HepG2 (cell line): ENCODE results near the gene KLHL36. TPM values are rescaled to one million over a fixed set of nuclear protein-coding genes. Genes with fewer than 3 reads are reported as not detected.

Source experiments
- ATAC-seq: fragments of 200-7000 bp; cut with Tn5 transposase; 3 replicates; pipeline ENCODE4 v1.9.1; 2020; ENCODE audit warnings: mild to moderate bottlenecking, moderate library complexity
- BruUV-seq: library from RNA; stranded (reverse); fragments of 400-500 nt; replicated peaks from 2 replicates; lab custom pipeline; 2021; lab: Mats Ljungman, UMichigan
- CTCF ChIA-PET: fragments of 300-600 bp; formaldehyde crosslinking; extraction: SDS; loops from one replicate; lab custom pipeline; 2021; ENCODE audit warnings: low total read pairs, inconsistent platforms, low intra/inter-chr PET ratio; lab: Yijun Ruan, JAX
- POLR2A ChIA-PET: fragments of 350-600 bp; sonication (Branson Sonifier 250); formaldehyde crosslinking; loops from one replicate; lab custom pipeline; 2020; ENCODE audit warnings: antibody characterized with exemption, inconsistent platforms; lab: Yijun Ruan, JAX
- DNase-seq: peaks from one replicate; pipeline ENCODE4 v3.0.0-alpha.2; 2015; ENCODE audit warnings: low spot score
- FAIRE-seq: peaks from 3 replicates; lab custom pipeline; 2011; peaks lifted over from hg19 to GRCh38; lab: Jason Lieb, UNC
- H2AFZ ChIP-seq: one replicate; pipeline ENCODE4 v1.6.1; 2011; ENCODE audit warnings: low read length, inconsistent platforms
- H3K27ac ChIP-seq: fragments of 300-600 bp; 3 replicates; pipeline ENCODE4 v1.8.0; 2011; ENCODE audit warnings: mixed run types, mild to moderate bottlenecking, mixed read lengths, low read length, inconsistent platforms; ENCODE audit not compliant: insufficient read depth; ENCODE audit errors: extremely low read length
- H3K27me3 ChIP-seq, 2 experiments: fragments of 200-600 bp in 1 of 2; 2 replicates in 1 of 2; 3 replicates in 1 of 2; pipeline versions ENCODE4 v1.6.0 to v1.8.0; 2011; ENCODE audit warnings: low read length in 2 of 2, mild to moderate bottlenecking in 2 of 2, moderate library complexity in 2 of 2, inconsistent platforms in 1 of 2; ENCODE audit not compliant: insufficient read depth in 2 of 2, control insufficient read depth in 1 of 2
- H3K36me3 ChIP-seq, 2 experiments: fragments of 200-600 bp in 1 of 2; replicated peaks in 1 of 2; 2 replicates in 1 of 2; 3 replicates in 1 of 2; pipeline versions ENCODE4 v1.5.1 to v1.8.0; 2011; ENCODE audit warnings: low read length in 2 of 2, inconsistent platforms in 1 of 2; ENCODE audit not compliant: insufficient read depth in 2 of 2, control insufficient read depth in 1 of 2
- H3K4me1 ChIP-seq: 2 replicates; pipeline ENCODE4 v1.5.1; 2012; ENCODE audit warnings: low read length, inconsistent platforms; ENCODE audit not compliant: insufficient read depth
- H3K4me2 ChIP-seq: 2 replicates; pipeline ENCODE4 v1.6.0; 2011; ENCODE audit warnings: low read depth, low read length, inconsistent platforms
- H3K4me3 ChIP-seq, 3 experiments: fragments of 200-600 bp in 1 of 3; sonication (generic), shearing (Covaris generic) in 1 of 3; replicated peaks in 1 of 3; 2 replicates each; pipeline ENCODE4 v1.5.1; 2011 to 2016; ENCODE audit warnings: low read length in 3 of 3, inconsistent platforms in 2 of 3, low read depth in 2 of 3, mild to moderate bottlenecking in 2 of 3, control low read depth in 1 of 3, mixed read lengths in 1 of 3; ENCODE audit not compliant: insufficient read depth in 1 of 3
- H3K79me2 ChIP-seq: one replicate; pipeline ENCODE4 v1.6.1; 2011; ENCODE audit warnings: low read length, inconsistent platforms; ENCODE audit not compliant: insufficient read depth
- H3K9ac ChIP-seq: 2 replicates; pipeline ENCODE4 v1.6.0; 2011; ENCODE audit warnings: mild to moderate bottlenecking, low read depth, low read length, inconsistent platforms; ENCODE audit not compliant: insufficient read depth
- H3K9me3 ChIP-seq: 2 replicates; pipeline ENCODE4 v1.5.1; 2012; ENCODE audit warnings: mild to moderate bottlenecking, low read length
- H4K20me1 ChIP-seq: 2 replicates; pipeline ENCODE4 v1.6.0; 2011; ENCODE audit warnings: inconsistent platforms, mild to moderate bottlenecking, low read length, moderate library complexity; ENCODE audit not compliant: insufficient read depth
- AFF4 ChIP-seq: sonication (generic); formaldehyde crosslinking; IDR thresholded peaks from 2 replicates; pipeline ENCODE4 v1.4.0; 2020; ENCODE audit warnings: missing genetic modification reagents
- CREBL2 ChIP-seq: sonication (generic); formaldehyde crosslinking; IDR thresholded peaks from 2 replicates; pipeline ENCODE4 v1.8.1; 2023; ENCODE audit warnings: missing genetic modification reagents, mild to moderate bottlenecking, borderline replicate concordance
- MLLT10 ChIP-seq: sonication (generic); formaldehyde crosslinking; IDR thresholded peaks from 2 replicates; pipeline ENCODE4 v1.4.0; 2020; ENCODE audit warnings: missing genetic modification reagents
- MLXIP ChIP-seq: sonication (generic); formaldehyde crosslinking; IDR thresholded peaks from 2 replicates; pipeline ENCODE4 v1.9.0; 2021; ENCODE audit warnings: missing genetic modification reagents, borderline replicate concordance
- NFYB ChIP-seq: sonication (generic); formaldehyde crosslinking; IDR thresholded peaks from 2 replicates; pipeline ENCODE4 v1.4.0; 2020; ENCODE audit warnings: missing genetic modification reagents
- PCBP1 ChIP-seq: fragments of 200-400 bp; formaldehyde crosslinking; IDR thresholded peaks from 2 replicates; pipeline ENCODE4 v1.6.1; 2017; ENCODE audit warnings: mild to moderate bottlenecking, low read depth, low read length, borderline replicate concordance
- STAT5B ChIP-seq: sonication (generic); formaldehyde crosslinking; IDR thresholded peaks from 2 replicates; pipeline ENCODE4 v1.4.0; 2020; ENCODE audit warnings: missing genetic modification reagents
- TBL1XR1 ChIP-seq: fragments of 150-350 bp; IDR thresholded peaks from 2 replicates; pipeline ENCODE4 v1.6.1; 2014; ENCODE audit warnings: borderline replicate concordance, low read length; ENCODE audit not compliant: partially characterized antibody
- THYN1 ChIP-seq: sonication (generic); formaldehyde crosslinking; IDR thresholded peaks from 2 replicates; pipeline ENCODE4 v1.8.1; 2023; ENCODE audit warnings: low read depth, mild to moderate bottlenecking, moderate library complexity, missing genetic modification reagents, borderline replicate concordance
- YEATS2 ChIP-seq: sonication (generic); formaldehyde crosslinking; IDR thresholded peaks from 2 replicates; pipeline ENCODE4 v1.4.0; 2020; ENCODE audit warnings: missing genetic modification reagents, borderline replicate concordance
- ZNF605 ChIP-seq: sonication (generic); formaldehyde crosslinking; IDR thresholded peaks from 2 replicates; pipeline ENCODE4 v1.8.0; 2022; ENCODE audit warnings: mild to moderate bottlenecking, missing genetic modification reagents
- ZNF776 ChIP-seq: sonication (generic); formaldehyde crosslinking; IDR thresholded peaks from 2 replicates; pipeline ENCODE4 v1.4.0; 2020; ENCODE audit warnings: mild to moderate bottlenecking, missing genetic modification reagents
- ZNF878 ChIP-seq: sonication (generic); formaldehyde crosslinking; IDR thresholded peaks from 2 replicates; pipeline ENCODE4 v1.8.1; 2023; ENCODE audit warnings: mild to moderate bottlenecking, missing genetic modification reagents, moderate library complexity
- ZSCAN29 ChIP-seq: sonication (generic); formaldehyde crosslinking; conservative IDR thresholded peaks from 2 replicates; pipeline ENCODE4 v1.4.0; 2020; ENCODE audit warnings: mild to moderate bottlenecking, missing genetic modification reagents
- WGBS: methylation state at CpG from one replicate; pipeline ENCODE4 v1.1.6; 2017; ENCODE audit warnings: low lambda C conversion rate; 5-methylcytosine and 5-hydroxymethylcytosine counted together
- in situ Hi-C: cut with HindIII; loops from 2 replicates; pipeline ENCODE4 v1.10.0; 2017; ENCODE audit warnings: low pct_unique_long_range_greater_than_20kb; ENCODE audit not compliant: extremely low pct_ligation_motif_present
- intact Hi-C: fragments of 100-400 bp; cut with micrococcal nuclease; formaldehyde crosslinking; loops from one replicate; pipeline ENCODE4 v1.10.0; 2022; ENCODE audit not compliant: unreplicated experiment
- polyA plus RNA-seq, 8 experiments: library from polyadenylated mRNA; depleted of rRNA in 3 of 8; stranded (reverse) in 7 of 8; unstranded in 1 of 8; fragments of >200 nt; fragmentation: Illumina TruSeq in 4 of 8; extraction: Trizol in 4 of 8; gene quantifications; 2 replicates each; pipeline versions ENCODE4 v1.2.1 to v1.2.3, GENCODE V29; 2011 to 2016; ENCODE audit warnings: low read depth in 4 of 8, missing spikeins in 1 of 8, mixed read lengths in 1 of 8; ENCODE audit not compliant: insufficient read depth in 1 of 8
- total RNA-seq, 5 experiments: library from RNA; depleted of rRNA; stranded (reverse); fragments of >200 nt; fragmentation: Illumina TruSeq; extraction: Trizol; gene quantifications; 2 replicates each; pipeline ENCODE4 v1.2.3, GENCODE V29; 2016; ENCODE audit warnings: low read depth in 1 of 5
- TF ChIP-seq, protein P1 (sequence below): sonication (generic); formaldehyde crosslinking; IDR thresholded peaks from 2 replicates; pipeline ENCODE4 v1.4.0; 2020; ENCODE audit warnings: missing genetic modification reagents, borderline replicate concordance

KLHL36 gene
- total and polyA plus RNA-seq, 2 of the 13 experiments (the other 11 are each of a cell fraction or from before 2014, with no cell fraction given): 24.3 to 26.0 TPM

- FAIRE-seq: peak; percentile 76
- 3% methylated on average over 9 of the region's 9 CpGs for WGBS
- Histone ChIP-seq H3K4me2 (peak overlapping the region; percentile 37), H3K27me3 (peaks cover 1 to 22% of the 10 kb centered on the region in 2 experiments; a peak in 3 of 5 replicates), H4K20me1 (no peaks in the 10 kb centered on the region), H2AFZ (no peak overlapping the region), H3K9me3 (no peaks in the 10 kb centered on the region), H3K79me2 (no peaks in the 10 kb centered on the region), H3K4me3 (no peak overlapping the region), H3K4me1 (peaks cover 49% of the 10 kb centered on the region), H3K27ac (no peak overlapping the region), H3K36me3 (no peaks in the 10 kb centered on the region), H3K9ac (no peak overlapping the region)
- DNase-seq: no peak
- intact Hi-C loops (no loop called here), in situ Hi-C loops (no loop called here)
- BruUV-seq: no TSS peak
- ChIA-PET CTCF (no interaction called here), POLR2A (no interaction called here)
- ATAC-seq: peak; percentile 9; the same call in 1 of the 3 replicates
- no peak for TF ChIP-seq ZNF878 (CRISPR knock-in tag)
- TF ChIP-seq YEATS2 (CRISPR knock-in tag): no peak
- TF ChIP-seq THYN1 (CRISPR knock-in tag): no peak
- 0 out of 2 replicates have a peak, but pooled peaks have one; percentile 31 for TF ChIP-seq ZNF776
- TF ChIP-seq AFF4: no peak
- no peak for TF ChIP-seq MLXIP (CRISPR knock-in tag)
- TF ChIP-seq ZNF605 (CRISPR knock-in tag): no peak
- TF ChIP-seq, protein P1, sequence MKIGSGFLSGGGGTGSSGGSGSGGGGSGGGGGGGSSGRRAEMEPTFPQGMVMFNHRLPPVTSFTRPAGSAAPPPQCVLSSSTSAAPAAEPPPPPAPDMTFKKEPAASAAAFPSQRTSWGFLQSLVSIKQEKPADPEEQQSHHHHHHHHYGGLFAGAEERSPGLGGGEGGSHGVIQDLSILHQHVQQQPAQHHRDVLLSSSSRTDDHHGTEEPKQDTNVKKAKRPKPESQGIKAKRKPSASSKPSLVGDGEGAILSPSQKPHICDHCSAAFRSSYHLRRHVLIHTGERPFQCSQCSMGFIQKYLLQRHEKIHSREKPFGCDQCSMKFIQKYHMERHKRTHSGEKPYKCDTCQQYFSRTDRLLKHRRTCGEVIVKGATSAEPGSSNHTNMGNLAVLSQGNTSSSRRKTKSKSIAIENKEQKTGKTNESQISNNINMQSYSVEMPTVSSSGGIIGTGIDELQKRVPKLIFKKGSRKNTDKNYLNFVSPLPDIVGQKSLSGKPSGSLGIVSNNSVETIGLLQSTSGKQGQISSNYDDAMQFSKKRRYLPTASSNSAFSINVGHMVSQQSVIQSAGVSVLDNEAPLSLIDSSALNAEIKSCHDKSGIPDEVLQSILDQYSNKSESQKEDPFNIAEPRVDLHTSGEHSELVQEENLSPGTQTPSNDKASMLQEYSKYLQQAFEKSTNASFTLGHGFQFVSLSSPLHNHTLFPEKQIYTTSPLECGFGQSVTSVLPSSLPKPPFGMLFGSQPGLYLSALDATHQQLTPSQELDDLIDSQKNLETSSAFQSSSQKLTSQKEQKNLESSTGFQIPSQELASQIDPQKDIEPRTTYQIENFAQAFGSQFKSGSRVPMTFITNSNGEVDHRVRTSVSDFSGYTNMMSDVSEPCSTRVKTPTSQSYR (CRISPR knock-in tag): peak; percentile 34; the same call in 1 of the 2 replicates
- no peak for TF ChIP-seq NFYB
- peak; percentile 85 for TF ChIP-seq TBL1XR1
- no peak for TF ChIP-seq MLLT10 (CRISPR knock-in tag)
- no peak for TF ChIP-seq CREBL2
- no peak for TF ChIP-seq PCBP1
- TF ChIP-seq STAT5B (CRISPR knock-in tag): no peak
- no peak for TF ChIP-seq ZSCAN29 (CRISPR knock-in tag)
These were observed 14.7 kb upstream of the KLHL36 start for GRCh38 chr16:84633622-84634021.
